Lung (tissue), 12 donors: ENCODE data around the gene WRAP73. TPM values are rescaled to one million over a fixed set of nuclear protein-coding genes. Genes with fewer than 3 reads are reported as not detected.

Source experiments
- ATAC-seq: fragments of 200-7000 bp; cut with Tn5 transposase; one replicate; pipeline ENCODE4 v1.9.1; 2020; ENCODE audit warnings: moderate number of reproducible peaks; ENCODE audit not compliant: insufficient read depth, low FRiP score
- DNase-seq, 3 donors: peaks; one replicate each; pipeline ENCODE4 v3.0.0-alpha.2; 2013 to 2017
- H3K27ac ChIP-seq, 2 donors: one replicate each; pipeline ENCODE4 v1.5.1; 2013; ENCODE audit warnings: mild to moderate bottlenecking in 2 of 2, moderate library complexity in 2 of 2, control low read depth in 1 of 2, inconsistent platforms in 1 of 2, low read depth in 1 of 2, low read length in 1 of 2
- H3K27me3 ChIP-seq, 3 donors: one replicate each; pipeline ENCODE4 v1.5.1; 2013; ENCODE audit warnings: low read length in 2 of 3; ENCODE audit not compliant: control insufficient read depth in 3 of 3, insufficient read depth in 3 of 3
- H3K36me3 ChIP-seq, 4 donors: one replicate each; pipeline ENCODE4 v1.5.1; 2013; ENCODE audit warnings: low read length in 4 of 4, mild to moderate bottlenecking in 1 of 4, moderate library complexity in 1 of 4; ENCODE audit not compliant: control insufficient read depth in 4 of 4, insufficient read depth in 4 of 4
- H3K4me1 ChIP-seq, 5 donors: one replicate each; pipeline ENCODE4 v1.5.1; 2013; ENCODE audit warnings: low read length in 5 of 5, mild to moderate bottlenecking in 2 of 5, moderate library complexity in 1 of 5; ENCODE audit not compliant: control insufficient read depth in 5 of 5, insufficient read depth in 5 of 5
- H3K4me3 ChIP-seq: one replicate; pipeline ENCODE4 v1.5.1; 2013; ENCODE audit warnings: mild to moderate bottlenecking, control low read depth, moderate library complexity
- H3K9ac ChIP-seq, 2 donors: one replicate each; pipeline ENCODE4 v1.5.1; 2013; ENCODE audit warnings: low read length in 2 of 2, control low read depth in 1 of 2; ENCODE audit not compliant: insufficient read depth in 1 of 2
- H3K9me3 ChIP-seq, 4 donors: one replicate each; pipeline ENCODE4 v1.5.1; 2013; ENCODE audit warnings: low read length in 3 of 4, mild to moderate bottlenecking in 1 of 4, moderate library complexity in 1 of 4; ENCODE audit not compliant: control insufficient read depth in 4 of 4, insufficient read depth in 3 of 4
- WGBS, 2 donors: extraction: QIAGEN DNeasy Blood & Tissue Kit; methylation state at CpG; one replicate each; pipeline ENCODE4 v1.1.7; 2013; 5-methylcytosine and 5-hydroxymethylcytosine counted together
- polyA plus RNA-seq, 2 donors: library from polyadenylated mRNA; stranded (reverse); fragments of 200-250 nt; gene quantifications; one replicate each; pipeline ENCODE4 v1.2.1, GENCODE V29; 2013
- total RNA-seq, 2 donors: library from RNA; depleted of rRNA in 1 of 2; stranded (reverse); fragments of >200 nt in 1 of 2; gene quantifications; one replicate each; pipeline ENCODE4 v1.2.1, GENCODE V29; 2014 to 2021
- TF ChIP-seq, protein P1 (sequence below): IDR thresholded peaks from 2 replicates; pipeline ENCODE4 v1.5.1; 2012; ENCODE audit warnings: mild to moderate bottlenecking; ENCODE audit errors: control extremely low read depth, extremely low read depth
- donor health status: control.
- donor health status: control.
- donor health status: Bipolar disorder and iron deficiency.
- donor health status: healthy.
- donor health status: DM: yes; HTN: yes; CAD: no.

Gene WRAP73
- total and polyA plus RNA-seq, 4 donors, result 17.3 to 25.3 (median 22.8) TPM

DNA sequence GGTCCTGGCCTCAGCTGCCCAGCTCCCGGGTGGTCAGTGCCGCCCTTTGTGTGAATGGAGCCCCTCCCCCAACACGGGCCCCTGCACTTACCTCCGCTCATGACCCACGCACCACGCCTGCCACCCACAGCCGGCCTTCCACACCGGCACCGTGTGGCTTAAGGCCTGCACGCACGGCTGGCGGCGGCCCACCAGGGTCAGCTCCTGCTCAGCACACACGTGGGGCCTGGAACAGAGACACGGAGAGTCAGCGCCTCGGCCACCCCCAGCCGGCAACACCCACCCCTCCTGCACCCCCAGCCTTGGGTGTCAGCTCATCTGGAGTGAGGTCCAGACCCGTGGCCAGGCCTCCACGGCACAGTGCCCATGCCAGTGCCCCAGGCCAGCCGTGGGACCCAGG is 47.5 kb downstream of the WRAP73 start:
- TF ChIP-seq, protein P1, sequence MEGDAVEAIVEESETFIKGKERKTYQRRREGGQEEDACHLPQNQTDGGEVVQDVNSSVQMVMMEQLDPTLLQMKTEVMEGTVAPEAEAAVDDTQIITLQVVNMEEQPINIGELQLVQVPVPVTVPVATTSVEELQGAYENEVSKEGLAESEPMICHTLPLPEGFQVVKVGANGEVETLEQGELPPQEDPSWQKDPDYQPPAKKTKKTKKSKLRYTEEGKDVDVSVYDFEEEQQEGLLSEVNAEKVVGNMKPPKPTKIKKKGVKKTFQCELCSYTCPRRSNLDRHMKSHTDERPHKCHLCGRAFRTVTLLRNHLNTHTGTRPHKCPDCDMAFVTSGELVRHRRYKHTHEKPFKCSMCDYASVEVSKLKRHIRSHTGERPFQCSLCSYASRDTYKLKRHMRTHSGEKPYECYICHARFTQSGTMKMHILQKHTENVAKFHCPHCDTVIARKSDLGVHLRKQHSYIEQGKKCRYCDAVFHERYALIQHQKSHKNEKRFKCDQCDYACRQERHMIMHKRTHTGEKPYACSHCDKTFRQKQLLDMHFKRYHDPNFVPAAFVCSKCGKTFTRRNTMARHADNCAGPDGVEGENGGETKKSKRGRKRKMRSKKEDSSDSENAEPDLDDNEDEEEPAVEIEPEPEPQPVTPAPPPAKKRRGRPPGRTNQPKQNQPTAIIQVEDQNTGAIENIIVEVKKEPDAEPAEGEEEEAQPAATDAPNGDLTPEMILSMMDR, result no peak
- H3K27ac ChIP-seq, result peak overlapping the region in 1 of 2 donors; percentile 15
- WGBS, 2 donors, result 82 to 90% methylated on average over 16 to 21 of the region's 21 CpGs
- H3K9ac ChIP-seq, result no peak overlapping the region
- no peaks in the 10 kb centered on the region for H3K27me3 ChIP-seq
- H3K36me3 ChIP-seq, result peaks cover 0 to 14% (median 5%) of the 10 kb centered on the region in 4 donors
- DNase-seq (no peak), ATAC-seq (no peak)
- H3K4me3 ChIP-seq, result no peak overlapping the region
- no peaks in the 10 kb centered on the region for H3K9me3 ChIP-seq
- H3K4me1 ChIP-seq, result peaks cover 0 to 48% (median 25%) of the 10 kb centered on the region in 5 donors

DNA sequence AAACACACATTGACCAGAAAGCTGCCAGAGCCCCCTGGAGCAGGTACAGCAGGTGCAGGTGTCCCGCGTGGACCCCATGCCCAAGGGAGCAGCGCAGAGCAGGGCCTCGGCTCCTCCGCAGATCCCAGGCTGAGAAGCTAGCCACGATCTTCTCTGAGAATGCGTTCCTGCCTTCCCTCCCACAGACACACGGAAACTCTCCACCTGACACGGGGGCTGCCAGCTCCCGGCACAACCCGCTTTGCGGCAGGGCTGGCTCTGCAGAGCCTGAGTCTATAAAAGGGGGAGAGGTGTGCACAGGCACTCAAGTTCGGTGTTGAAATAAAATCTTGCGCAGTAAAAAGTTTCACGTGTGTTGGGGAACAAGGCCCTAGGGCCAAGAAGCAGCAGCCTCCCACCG is 48.2 kb downstream of the WRAP73 start:
- peaks cover 0 to 13% (median 5%) of the 10 kb centered on the region in 4 donors for H3K36me3 ChIP-seq
- DNase-seq (no peak), ATAC-seq (no peak)
- H3K4me1 ChIP-seq, result peaks cover 0 to 54% (median 32%) of the 10 kb centered on the region in 5 donors
- H3K27ac ChIP-seq, result peak overlapping the region in 1 of 2 donors; percentile 2
- WGBS, 2 donors, result 68 to 78% methylated on average over 16 of the region's 16 CpGs
- TF ChIP-seq, protein P1, result no peak
- no peaks in the 10 kb centered on the region for H3K27me3 ChIP-seq
- no peaks in the 10 kb centered on the region for H3K9me3 ChIP-seq
- no peak overlapping the region for H3K4me3 ChIP-seq
- no peak overlapping the region for H3K9ac ChIP-seq

DNA sequence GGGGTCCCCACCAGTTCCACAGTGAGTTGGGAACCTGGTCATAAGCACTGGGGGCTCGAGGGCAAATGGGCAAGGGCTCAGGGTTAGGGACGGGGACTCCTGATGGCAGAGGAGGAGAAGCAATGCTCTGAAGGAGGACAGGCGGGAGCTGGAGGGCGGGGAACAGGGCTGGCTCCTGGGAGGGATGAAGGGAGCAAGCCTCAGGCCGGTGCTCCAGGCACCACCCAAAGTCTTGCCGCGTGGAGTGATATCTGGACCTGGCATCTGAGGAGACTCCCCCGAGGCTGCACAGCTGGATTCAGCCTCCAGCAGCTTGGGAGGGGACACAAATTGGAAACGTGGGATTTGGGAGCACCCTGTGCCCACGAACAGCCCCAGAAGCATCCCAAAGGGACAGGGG is 49.5 kb downstream of the WRAP73 start:
- DNase-seq (no peak), ATAC-seq (no peak)
- Histone ChIP-seq H3K27ac (no peak overlapping the region), H3K27me3 (no peaks in the 10 kb centered on the region), H3K9ac (no peak overlapping the region), H3K4me3 (no peak overlapping the region), H3K36me3 (peaks cover 0 to 7% (median 2%) of the 10 kb centered on the region in 4 donors), H3K4me1 (peaks cover 0 to 55% (median 34%) of the 10 kb centered on the region in 5 donors), H3K9me3 (no peaks in the 10 kb centered on the region)
- TF ChIP-seq, protein P1, result no peak
- WGBS, 2 donors, result 90 to 94% methylated on average over 10 of the region's 10 CpGs

DNA sequence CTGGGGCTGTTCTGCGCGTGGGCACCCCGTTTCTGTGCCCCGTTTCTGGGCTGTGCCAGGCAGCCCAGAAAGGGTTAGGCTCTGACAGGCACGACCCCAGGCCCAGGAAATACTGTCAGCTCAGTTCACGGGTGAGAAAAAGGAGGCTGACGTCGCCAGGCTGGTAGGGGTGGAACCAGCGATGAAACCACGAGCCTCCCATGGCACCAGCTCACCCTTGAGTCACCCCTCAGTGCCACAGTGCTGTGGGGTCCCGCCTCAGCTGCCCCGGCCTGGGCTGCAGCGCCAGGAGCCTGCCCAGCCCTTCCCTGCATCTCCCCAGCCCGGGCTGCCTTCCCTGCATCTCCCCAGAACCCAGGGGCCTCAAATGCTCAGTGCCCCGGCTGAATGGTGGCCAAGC is 50.1 kb downstream of the WRAP73 start:
- Histone ChIP-seq H3K9ac (no peak overlapping the region), H3K27ac (no peak overlapping the region), H3K9me3 (no peaks in the 10 kb centered on the region), H3K27me3 (no peaks in the 10 kb centered on the region), H3K4me1 (peaks cover 0 to 55% (median 34%) of the 10 kb centered on the region in 5 donors), H3K36me3 (peaks cover 0 to 7% (median 0%) of the 10 kb centered on the region in 4 donors), H3K4me3 (no peak overlapping the region)
- 77 to 78% methylated on average over 13 to 15 of the region's 15 CpGs for WGBS, 2 donors
- DNase-seq, result no peak
- no peak for ATAC-seq
- TF ChIP-seq, protein P1, result no peak
